Stimulated activated CD4-positive, alpha-beta T cell treated with anti-CD3 and anti-CD28 coated beads, Interleukin-4, amount 100 ng/mL, for 1 hour (primary cell): Measurements from ENCODE around the gene TRIM22.

Experiments
- DNase-seq: peaks from one replicate; pipeline ENCODE4 v3.0.0-alpha.2; 2020

TRIM22 gene

DNA sequence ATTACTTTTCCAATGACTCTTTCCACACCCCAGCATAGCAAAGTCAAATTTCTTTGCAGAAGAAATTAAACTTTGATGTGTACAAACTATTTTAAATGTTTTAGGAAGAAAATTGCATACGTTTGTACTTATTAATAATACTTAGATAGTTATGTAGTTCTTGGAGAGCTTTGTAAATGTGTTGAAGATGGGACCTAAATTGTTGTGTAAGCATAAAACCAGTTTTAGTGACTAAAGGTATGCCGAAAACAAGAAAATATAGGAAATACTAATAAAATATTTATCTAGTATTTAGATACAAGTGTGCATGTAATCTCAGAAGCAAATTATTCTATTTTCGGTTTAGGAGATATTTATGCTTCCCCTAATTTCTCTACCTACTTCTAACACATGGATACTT lies 60.2 kb downstream of the TRIM22 start:
- no peak for DNase-seq

DNA sequence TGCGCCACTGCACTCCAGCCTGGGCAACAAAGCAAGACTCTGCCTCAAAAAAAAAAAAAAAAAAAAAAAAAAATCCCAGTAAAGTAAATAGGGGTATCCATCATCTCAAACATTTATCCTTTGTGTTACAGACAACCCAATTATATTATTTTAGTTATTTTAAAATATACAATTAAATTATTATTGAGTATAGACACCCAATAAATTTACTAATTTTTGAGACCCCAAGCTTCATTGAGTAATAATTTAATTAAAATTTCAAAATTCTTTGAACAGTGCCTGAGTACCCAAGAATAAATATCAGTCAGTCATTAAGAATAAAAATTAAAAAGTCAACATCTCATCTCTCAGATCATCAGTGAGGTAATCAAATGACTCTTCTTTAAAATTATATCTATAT lies 64.4 kb downstream of the TRIM22 start, which contains the start of gene OR52N4:
Gene OR52N4 (plus strand): TSS at position 301 of the 400 bp plus-strand sequence. CDS start 498 bp downstream, outside the sequence.
- no peak for DNase-seq
